Retinal pigment epithelial cell (primary cell): ENCODE data around the gene EGFL8.

ENCODE experiments used
- DNase-seq: peaks from one replicate; pipeline ENCODE4 v3.0.0-alpha.2; 2010; ENCODE audit warnings: low read depth
- H3K4me3 ChIP-seq: 2 replicates; pipeline ENCODE4 v1.5.1; 2011; ENCODE audit warnings: mild to moderate bottlenecking, low read length, control low read depth, moderate library complexity
- TF ChIP-seq, protein P1 (sequence below): conservative IDR thresholded peaks from 2 replicates; pipeline ENCODE4 v1.5.1; 2011; ENCODE audit warnings: low read depth, low read length, control low read depth, inconsistent platforms

Gene EGFL8

DNA sequence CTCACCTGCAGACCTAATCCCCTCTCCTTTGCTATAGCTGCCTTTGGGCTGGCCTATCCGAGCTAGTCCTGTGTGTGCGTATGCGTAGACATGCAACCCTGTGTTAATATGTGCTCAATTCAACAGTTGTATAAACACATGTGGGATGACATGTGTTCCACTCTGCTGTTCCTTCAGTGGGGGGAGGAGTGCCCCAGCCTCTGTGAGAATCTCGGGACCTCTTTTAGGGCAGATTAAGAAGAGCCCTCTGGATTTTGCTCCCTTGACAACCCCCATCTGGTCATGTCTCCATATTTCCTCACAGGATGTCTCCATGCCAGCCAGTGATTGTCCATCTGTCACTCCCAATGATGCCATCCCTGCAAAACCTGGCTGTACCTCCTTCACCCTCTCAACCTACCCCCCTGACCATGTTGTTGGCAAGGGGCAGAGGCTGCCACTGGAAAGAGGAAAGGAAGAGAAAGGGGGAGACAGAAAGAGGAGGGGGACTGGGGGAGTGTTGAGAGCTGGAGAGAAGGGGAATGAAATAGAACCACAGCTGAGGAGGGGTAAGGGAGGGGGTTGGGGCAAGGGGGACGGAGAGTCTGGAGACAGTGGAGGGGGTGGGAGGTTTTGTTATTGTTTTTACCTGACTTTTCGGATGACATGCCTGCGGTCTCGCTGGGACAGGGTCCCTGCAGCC is 13.1 kb upstream of the EGFL8 start:
- no peak for DNase-seq
- H3K4me3 ChIP-seq, result no peak overlapping the region
- TF ChIP-seq, protein P1, sequence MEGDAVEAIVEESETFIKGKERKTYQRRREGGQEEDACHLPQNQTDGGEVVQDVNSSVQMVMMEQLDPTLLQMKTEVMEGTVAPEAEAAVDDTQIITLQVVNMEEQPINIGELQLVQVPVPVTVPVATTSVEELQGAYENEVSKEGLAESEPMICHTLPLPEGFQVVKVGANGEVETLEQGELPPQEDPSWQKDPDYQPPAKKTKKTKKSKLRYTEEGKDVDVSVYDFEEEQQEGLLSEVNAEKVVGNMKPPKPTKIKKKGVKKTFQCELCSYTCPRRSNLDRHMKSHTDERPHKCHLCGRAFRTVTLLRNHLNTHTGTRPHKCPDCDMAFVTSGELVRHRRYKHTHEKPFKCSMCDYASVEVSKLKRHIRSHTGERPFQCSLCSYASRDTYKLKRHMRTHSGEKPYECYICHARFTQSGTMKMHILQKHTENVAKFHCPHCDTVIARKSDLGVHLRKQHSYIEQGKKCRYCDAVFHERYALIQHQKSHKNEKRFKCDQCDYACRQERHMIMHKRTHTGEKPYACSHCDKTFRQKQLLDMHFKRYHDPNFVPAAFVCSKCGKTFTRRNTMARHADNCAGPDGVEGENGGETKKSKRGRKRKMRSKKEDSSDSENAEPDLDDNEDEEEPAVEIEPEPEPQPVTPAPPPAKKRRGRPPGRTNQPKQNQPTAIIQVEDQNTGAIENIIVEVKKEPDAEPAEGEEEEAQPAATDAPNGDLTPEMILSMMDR, result no peak

- TF ChIP-seq, protein P1, result no peak
- no peak for DNase-seq
- H3K4me3 ChIP-seq, result peak within 1 kb of the TSS; percentile 14
These were observed 12.3 kb upstream of the EGFL8 start, which contains the start of gene PRRT1 for GRCh38 chr6:32151863-32152768. TSS of gene PRRT1 (minus strand) at chr6:32151939. CDS start at chr6:32151827, 112 bp downstream.

- peak overlapping the region; percentile 92 for H3K4me3 ChIP-seq
- TF ChIP-seq, protein P1, result no peak
These were observed 11.4 kb upstream of the EGFL8 start for GRCh38 chr6:32152769-32153563.

GRCh38 chr6:32153564-32154513 is 10.6 kb upstream of the EGFL8 start, which contains the start of gene PPT2:
TSS of gene PPT2 (plus strand) at chr6:32154141. CDS start at chr6:32154595, 454 bp downstream.
- DNase-seq, result peak; percentile 80
- peak within 1 kb of the TSS; percentile 92 for H3K4me3 ChIP-seq
- TF ChIP-seq, protein P1, result peak; percentile 44

More at GRCh38 chr6:32152769-32153563, 11.4 kb upstream of the EGFL8 start:
- DNase-seq, result no peak

GRCh38 chr6:32154514-32155161 is 9.8 kb upstream of the EGFL8 start:
- DNase-seq, result peak; percentile 28
- TF ChIP-seq, protein P1, result peak; percentile 60
- H3K4me3 ChIP-seq, result peak overlapping the region; percentile 92

DNA sequence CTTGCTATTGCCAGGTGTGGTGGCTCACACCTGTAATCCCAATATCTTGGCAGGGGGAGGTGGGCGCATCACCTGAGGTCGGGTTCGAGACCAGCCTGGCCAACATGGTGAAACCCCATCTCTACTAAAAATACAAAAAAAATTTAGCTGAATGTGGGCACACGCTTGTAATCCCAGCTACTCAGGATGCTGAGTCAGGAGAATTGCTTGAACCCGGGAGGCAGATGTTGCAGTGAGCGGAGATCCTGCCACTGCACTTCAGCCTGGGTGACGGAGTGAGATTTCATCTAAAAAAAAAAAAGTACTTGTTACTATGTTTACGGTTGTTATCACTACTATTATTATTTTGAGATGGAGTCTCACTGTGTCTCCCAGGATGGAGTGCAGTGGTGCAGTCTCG is 7.5 kb upstream of the EGFL8 start:
- no peak overlapping the region for H3K4me3 ChIP-seq
- DNase-seq, result no peak
- TF ChIP-seq, protein P1, result no peak
